NCI-H187 (cell line): Measurements from ENCODE around the gene ZNF106.

Experiments used
- DNase-seq, 2 experiments: peaks; one replicate each; lab custom pipeline; 2025; lab: John Stamatoyannopoulos, UW

Gene ZNF106

GRCh38 chr15:42367041-42367440, 123.9 kb downstream of the ZNF106 start:
- DNase-seq: no peak

DNA sequence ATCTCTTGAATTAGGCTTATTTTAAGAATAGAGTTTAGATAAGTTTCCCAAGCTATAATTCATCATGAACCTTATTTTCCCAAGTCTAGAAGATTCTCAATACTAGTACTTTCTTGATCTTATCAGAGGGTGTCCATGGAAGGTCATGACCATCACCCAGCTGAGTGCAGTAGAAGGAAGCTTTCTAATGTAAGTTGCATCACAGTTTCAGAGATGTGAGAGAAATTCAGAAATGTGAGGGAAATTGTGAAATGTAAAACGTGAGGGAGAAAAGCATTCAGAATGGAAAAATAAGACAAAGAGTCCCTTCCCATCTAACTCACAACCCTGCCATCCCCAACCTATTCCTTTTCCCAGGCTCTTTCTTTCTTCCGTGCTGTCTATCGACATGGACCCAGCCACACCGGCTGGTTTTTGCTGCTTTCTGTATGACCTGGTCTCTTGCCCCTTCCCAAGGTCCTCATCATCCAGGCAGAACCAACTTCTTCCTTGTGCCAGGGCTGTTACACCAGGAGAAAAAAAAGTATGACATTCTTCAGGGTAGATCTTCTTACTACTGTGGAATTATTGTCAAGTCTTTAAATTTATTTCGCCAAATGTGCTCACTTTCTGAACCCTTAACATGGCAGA, 124.9 kb downstream of the ZNF106 start:
- no peak for DNase-seq

DNA sequence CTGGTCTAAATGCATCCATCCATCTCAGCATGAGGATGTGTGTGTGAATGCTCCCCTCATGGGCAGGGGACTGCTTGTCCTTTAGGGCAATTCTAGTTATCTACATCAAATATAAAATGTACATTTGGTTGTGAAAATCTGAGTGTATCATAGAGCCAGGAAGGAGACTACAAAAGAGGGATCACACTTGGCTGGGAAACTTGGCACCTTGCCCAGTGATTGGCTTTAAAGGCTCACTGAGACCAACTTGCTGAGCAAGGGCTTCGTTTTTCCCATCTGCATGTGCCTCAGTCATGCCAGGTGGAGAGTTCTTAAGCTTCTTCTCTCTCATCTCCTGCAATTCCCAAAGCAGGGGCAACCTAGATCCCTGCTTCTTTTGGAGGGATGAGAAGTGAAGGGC, 126.4 kb downstream of the ZNF106 start:
- peak in 1 of 2 experiments; percentile 15 for DNase-seq

DNA sequence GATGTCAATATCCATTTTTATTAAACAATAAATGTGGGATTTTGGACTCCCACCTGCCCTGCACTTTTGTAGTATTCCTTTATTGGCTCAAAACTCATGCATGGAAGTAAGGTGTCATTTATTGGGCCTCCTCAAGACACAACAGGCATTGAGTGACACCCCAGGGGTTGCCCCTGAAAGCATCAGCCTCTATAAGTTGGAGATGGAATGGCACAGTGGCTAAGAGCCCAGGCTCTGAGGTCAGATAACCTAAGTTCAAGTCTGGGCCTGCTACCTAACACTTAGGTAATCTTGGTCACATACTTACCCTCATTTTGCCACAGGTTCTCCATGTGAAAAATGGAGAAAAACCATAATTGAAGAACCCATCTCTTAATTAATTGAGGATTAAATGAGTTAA, 127.0 kb downstream of the ZNF106 start:
- DNase-seq: no peak

- no peak for DNase-seq
Observed at GRCh38 chr15:42363487-42363886, 127.5 kb downstream of the ZNF106 start.
